ENCODE data around the gene KLC1.
"Not testable (repeated sequence)": the region's sequence is repeated elsewhere in the genome, so short reads cannot be mapped to it uniquely, and the experiment has no call there.

The KLC1 gene

GRCh38 chr14:103628684-103629502 is at the start of gene KLC1:
TSS of gene KLC1 (plus strand) at chr14:103629211. CDS start at chr14:103654565, 25,354 bp downstream.
- DNase-seq, result peak; percentile 85 to 90

- no peak for DNase-seq
Observed at GRCh38 chr14:103581206-103581605, 47.8 kb upstream of the KLC1 start.

GRCh38 chr14:103581954-103582703 is 46.9 kb upstream of the KLC1 start:
- no peak for DNase-seq

- DNase-seq, result no peak
Observed at GRCh38 chr14:103584326-103584915, 44.6 kb upstream of the KLC1 start.

GRCh38 chr14:103593577-103593976 is 35.4 kb upstream of the KLC1 start:
- no peak for DNase-seq

GRCh38 chr14:103594265-103594664 is 34.7 kb upstream of the KLC1 start:
- DNase-seq, result no peak

GRCh38 chr14:103597623-103598377 is 31.2 kb upstream of the KLC1 start:
- no peak for DNase-seq

GRCh38 chr14:103600503-103600902 is 28.5 kb upstream of the KLC1 start:
- no peak for DNase-seq

GRCh38 chr14:103604620-103605019 is 24.4 kb upstream of the KLC1 start:
- DNase-seq, result no peak

- peak; percentile 34 to 38 for DNase-seq
Observed at GRCh38 chr14:103606963-103607668, 21.9 kb upstream of the KLC1 start.

- DNase-seq, result no peak
Observed at GRCh38 chr14:103607822-103608221, 21.2 kb upstream of the KLC1 start.

GRCh38 chr14:103609081-103609480 is 19.9 kb upstream of the KLC1 start:
- DNase-seq, result not testable (repeated sequence)

- no peak for DNase-seq
Observed at GRCh38 chr14:103611215-103611614, 17.8 kb upstream of the KLC1 start.

- no peak for DNase-seq
Observed at GRCh38 chr14:103613517-103613916, 15.5 kb upstream of the KLC1 start.

GRCh38 chr14:103616635-103617300 is 12.2 kb upstream of the KLC1 start:
- DNase-seq, result no peak

GRCh38 chr14:103619057-103619456 is 10.0 kb upstream of the KLC1 start:
- no peak for DNase-seq

- no peak for DNase-seq
Observed at GRCh38 chr14:103621860-103622259, 7.2 kb upstream of the KLC1 start.

GRCh38 chr14:103623308-103623707 is 5.7 kb upstream of the KLC1 start:
- DNase-seq, result no peak

GRCh38 chr14:103623883-103624482 is 5.0 kb upstream of the KLC1 start:
- DNase-seq, result no peak

GRCh38 chr14:103624860-103625259 is 4.2 kb upstream of the KLC1 start:
- DNase-seq, result peak in 1 of 2 donors; percentile 13

Data from stimulated activated CD4-positive, alpha-beta T cell treated with anti-CD3 and anti-CD28 coated beads, Interleukin-2, amount 100 ng/mL, for 48 hours (primary cell).